Keratinocyte (primary cell): ENCODE measurements around the gene ADAM15. TPM values are rescaled to one million over a fixed set of nuclear protein-coding genes. Genes with fewer than 3 reads are reported as not detected.

ENCODE experiments used
- DNase-seq: peaks from one replicate; pipeline ENCODE4 v3.0.0-alpha.2; 2011; ENCODE audit warnings: low read depth, missing footprints, low spot score
- FAIRE-seq: peaks from 2 replicates; lab custom pipeline; 2011; peaks lifted over from hg19 to GRCh38; lab: Jason Lieb, UNC
- H2AFZ ChIP-seq: 2 replicates; pipeline ENCODE4 v1.6.0; 2012; ENCODE audit warnings: low read length, control low read depth, inconsistent platforms; ENCODE audit not compliant: control insufficient read depth
- H3K27ac ChIP-seq: 2 replicates; pipeline ENCODE4 v1.5.1; 2011; ENCODE audit warnings: low read length; ENCODE audit not compliant: control insufficient read depth, insufficient read depth
- H3K27me3 ChIP-seq: 3 replicates; pipeline ENCODE4 v1.6.0; 2011; ENCODE audit warnings: low read length; ENCODE audit not compliant: control insufficient read depth, insufficient read depth; ENCODE audit errors: extremely low read depth
- H3K36me3 ChIP-seq, 2 experiments: 2 replicates in 1 of 2; 3 replicates in 1 of 2; pipeline ENCODE4 v1.5.1; 2011; ENCODE audit warnings: low read length in 2 of 2, mild to moderate bottlenecking in 1 of 2; ENCODE audit not compliant: control insufficient read depth in 2 of 2, insufficient read depth in 2 of 2; ENCODE audit errors: extremely low read depth in 1 of 2
- H3K4me1 ChIP-seq: 3 replicates; pipeline ENCODE4 v1.5.1; 2011; ENCODE audit warnings: low read length; ENCODE audit not compliant: control insufficient read depth, insufficient read depth; ENCODE audit errors: extremely low read depth
- H3K4me2 ChIP-seq: 3 replicates; pipeline ENCODE4 v1.6.0; 2011; ENCODE audit warnings: low read depth, low read length; ENCODE audit not compliant: control insufficient read depth, insufficient read depth; ENCODE audit errors: extremely low read depth
- H3K4me3 ChIP-seq, 3 experiments: fragments of 200-600 bp in 1 of 3; sonication (generic) in 1 of 3; 2 replicates in 2 of 3; 3 replicates in 1 of 3; pipeline ENCODE4 v1.5.1; 2011 to 2016; ENCODE audit warnings: low read length in 3 of 3, mild to moderate bottlenecking in 3 of 3, control low read depth in 2 of 3, inconsistent platforms in 1 of 3, low read depth in 1 of 3, mixed read lengths in 1 of 3, mixed run types in 1 of 3, moderate library complexity in 1 of 3; ENCODE audit not compliant: control insufficient read depth in 2 of 3, insufficient read depth in 2 of 3; ENCODE audit errors: extremely low read depth in 1 of 3
- H3K79me2 ChIP-seq: 2 replicates; pipeline ENCODE4 v1.6.0; 2012; ENCODE audit warnings: low read length; ENCODE audit not compliant: control insufficient read depth, insufficient read depth
- H3K9ac ChIP-seq: 3 replicates; pipeline ENCODE4 v1.6.0; 2011; ENCODE audit warnings: low read length; ENCODE audit not compliant: control insufficient read depth, insufficient read depth; ENCODE audit errors: extremely low read depth
- H3K9me1 ChIP-seq: 3 replicates; pipeline ENCODE4 v1.6.0; 2011; ENCODE audit warnings: low read length; ENCODE audit not compliant: control insufficient read depth, insufficient read depth; ENCODE audit errors: extremely low read depth
- H3K9me3 ChIP-seq: 2 replicates; pipeline ENCODE4 v1.5.1; 2012; ENCODE audit warnings: low read depth, low read length; ENCODE audit not compliant: control insufficient read depth
- H4K20me1 ChIP-seq: 3 replicates; pipeline ENCODE4 v1.6.0; 2011; ENCODE audit warnings: low read length; ENCODE audit not compliant: control insufficient read depth, insufficient read depth; ENCODE audit errors: extremely low read depth
- CTCF ChIP-seq, 3 experiments: IDR thresholded peaks in 1 of 3; conservative IDR thresholded peaks in 1 of 3; optimal IDR thresholded peaks in 1 of 3; 2 replicates in 2 of 3; 3 replicates in 1 of 3; pipeline versions ENCODE3 to v1.5.1; 2011; ENCODE audit warnings: low read length in 3 of 3, mild to moderate bottlenecking in 3 of 3, moderate library complexity in 2 of 3, control low read depth in 1 of 3, inconsistent platforms in 1 of 3; ENCODE audit not compliant: insufficient read depth in 2 of 3; ENCODE audit errors: extremely low read depth in 1 of 3
- EZH2 ChIP-seq: IDR thresholded peaks from one replicate; pipeline ENCODE4 v1.6.1; 2012; ENCODE audit warnings: inconsistent platforms, mild to moderate bottlenecking, low read length, moderate library complexity
- dilution Hi-C: fragments of 300-500 bp; cut with MboI; formaldehyde crosslinking; loops from one replicate; pipeline ENCODE4 v1.7.0; 2020; ENCODE audit warnings: low sequenced_read_pairs; ENCODE audit not compliant: extremely low pct_ligation_motif_present
- polyA minus RNA-seq, 3 experiments: library from RNA; depleted of rRNA, polyadenylated mRNA; stranded (reverse); fragments of >200 nt; gene quantifications; 1 replicate in 1 of 3; 2 replicates in 1 of 3; 3 replicates in 1 of 3; pipeline ENCODE4 v1.2.3, GENCODE V29; 2011
- polyA plus RNA-seq, 5 experiments: library from polyadenylated mRNA; depleted of rRNA in 3 of 5; stranded (reverse) in 3 of 5; stranded (forward) in 1 of 5; unstranded in 1 of 5; fragments of >200 nt; gene quantifications; 1 replicate in 1 of 5; 2 replicates in 3 of 5; 3 replicates in 1 of 5; pipeline versions ENCODE4 v1.2.1 to v1.2.3, GENCODE V29; 2011 to 2012; ENCODE audit warnings: missing spikeins in 2 of 5, low read depth in 1 of 5, low replicate concordance in 1 of 5

ADAM15 gene
- polyA plus RNA-seq (130 to 280 TPM (median 131 TPM) in 3 replicates), polyA minus RNA-seq (269 to 455 TPM (median 448 TPM) in 3 replicates)
- polyA plus RNA-seq (2011; ENCODE audit: low read depth), result 106 TPM
- polyA plus RNA-seq (2011; cell fraction: cytosol; rRNA removed), result 98.3 and 169 TPM in 2 replicates
- polyA plus RNA-seq (2011; cell fraction: nucleus; rRNA removed), result 313 and 412 TPM in 2 replicates
- polyA plus RNA-seq (2012; ENCODE audit: low replicate concordance), result 166 and 194 TPM in 2 replicates
- 471 TPM for polyA minus RNA-seq (2011; cell fraction: cytosol; rRNA and poly(A)+ RNA removed)
- polyA minus RNA-seq (2011; cell fraction: nucleus; rRNA and poly(A)+ RNA removed), result 347 and 394 TPM in 2 replicates

- peaks cover 28% of the 10 kb centered on the region for H3K4me1 ChIP-seq
- FAIRE-seq (no peak), DNase-seq (no peak)
- TF ChIP-seq CTCF (optimal IDR thresholded peaks at IDR 0.05 in 1 of 3, IDR thresholded peaks at IDR 0.05 in 1 of 3, conservative IDR thresholded peaks at IDR 0.05 in 1 of 3; ENCODE audit: extremely low read depth in 1 of 3, insufficient read depth in 2 of 3, low read length in 3 of 3), result peak in 2 of 3 experiments; percentile 91 to 96
- no peak for TF ChIP-seq EZH2
- peaks cover 4 to 9% of the 10 kb centered on the region in 2 experiments for H3K36me3 ChIP-seq
- no peaks in the 10 kb centered on the region for H3K9me1 ChIP-seq
- peak within 1 kb of the TSS; percentile 94 for H2AFZ ChIP-seq
- no peaks in the 10 kb centered on the region for H3K27me3 ChIP-seq
- H3K79me2 ChIP-seq, result peaks cover 29% of the 10 kb centered on the region
- peak within 1 kb of the TSS; percentile 77 for H3K27ac ChIP-seq
- no peaks in the 10 kb centered on the region for H3K9me3 ChIP-seq
- peak within 1 kb of the TSS; percentile 75 to 93 (median 91) for H3K4me3 ChIP-seq
- peak within 1 kb of the TSS; percentile 98 for H3K4me2 ChIP-seq
- dilution Hi-C loops, result no loop called here
- peak within 1 kb of the TSS; percentile 84 for H3K9ac ChIP-seq
- H4K20me1 ChIP-seq, result no peaks in the 10 kb centered on the region
These were observed at the start of gene ADAM15 for GRCh38 chr1:155050560-155051341. Gene ADAM15 (plus strand): TSS chr1:155051316. CDS start chr1:155051387, 71 bp downstream.

GRCh38 chr1:155001425-155001674 is 49.8 kb upstream of the ADAM15 start:
- Histone ChIP-seq H3K4me1 (peaks cover 35% of the 10 kb centered on the region), H2AFZ (no peak overlapping the region), H4K20me1 (no peaks in the 10 kb centered on the region), H3K4me3 (peak overlapping the region; percentile 76 to 87 (median 83)), H3K27me3 (no peaks in the 10 kb centered on the region), H3K9ac (peak overlapping the region; percentile 75), H3K4me2 (peak overlapping the region; percentile 87), H3K79me2 (peaks cover 34% of the 10 kb centered on the region), H3K36me3 (peaks cover 0 to 4% of the 10 kb centered on the region in 2 experiments), H3K27ac (peak overlapping the region; percentile 72), H3K9me1 (no peaks in the 10 kb centered on the region), H3K9me3 (no peaks in the 10 kb centered on the region)
- TF ChIP-seq CTCF (optimal IDR thresholded peaks at IDR 0.05 in 1 of 3, IDR thresholded peaks at IDR 0.05 in 1 of 3, conservative IDR thresholded peaks at IDR 0.05 in 1 of 3; ENCODE audit: extremely low read depth in 1 of 3, insufficient read depth in 2 of 3, low read length in 3 of 3) (no peak), EZH2 (no peak)
- no peak for FAIRE-seq
- dilution Hi-C loops, result no loop called here
- no peak for DNase-seq
